NCI-H460 (cell line): ENCODE measurements around the gene CACNA2D3. TPM values are rescaled to one million over a fixed set of nuclear protein-coding genes. Genes with fewer than 3 reads are reported as not detected.

ENCODE experiments used
- DNase-seq: peaks from one replicate; pipeline ENCODE4 v3.0.0-alpha.2; 2016; ENCODE audit warnings: low read depth; ENCODE audit errors: extremely low read depth
- total RNA-seq: library from RNA; depleted of rRNA; stranded (reverse); fragments of >200 nt; shearing (Covaris generic); gene quantifications from 2 replicates; pipeline ENCODE4 v1.2.3, GENCODE V29; 2014

CACNA2D3 gene
- total RNA-seq, 1 experiment from 2014 or later, result 10.8 TPM

DNA sequence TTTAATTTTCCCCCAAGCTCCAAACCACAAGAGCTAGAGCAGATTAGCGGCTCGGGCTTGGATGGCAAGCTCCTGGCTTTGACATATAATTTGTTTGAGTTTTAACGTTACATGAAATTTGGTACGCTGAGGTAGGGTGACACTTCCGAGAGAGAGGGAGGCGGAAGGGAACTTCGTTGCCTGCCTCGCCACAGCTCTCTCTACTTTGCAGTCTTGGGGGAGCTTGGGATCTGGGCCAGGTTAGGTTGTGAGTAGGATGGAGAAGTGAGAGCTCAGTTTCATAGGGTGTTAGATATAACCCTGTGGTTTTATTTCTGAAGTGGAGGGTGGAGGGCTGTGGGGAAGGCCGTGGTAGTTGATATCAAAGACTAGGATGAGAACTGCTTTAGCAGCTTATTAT, 765.8 kb downstream of the CACNA2D3 start:
- DNase-seq, result no peak

- DNase-seq, result no peak
These were observed 766.5 kb downstream of the CACNA2D3 start for GRCh38 chr3:54888873-54889272.

GRCh38 chr3:54889731-54890130, 767.4 kb downstream of the CACNA2D3 start:
- no peak for DNase-seq

DNA sequence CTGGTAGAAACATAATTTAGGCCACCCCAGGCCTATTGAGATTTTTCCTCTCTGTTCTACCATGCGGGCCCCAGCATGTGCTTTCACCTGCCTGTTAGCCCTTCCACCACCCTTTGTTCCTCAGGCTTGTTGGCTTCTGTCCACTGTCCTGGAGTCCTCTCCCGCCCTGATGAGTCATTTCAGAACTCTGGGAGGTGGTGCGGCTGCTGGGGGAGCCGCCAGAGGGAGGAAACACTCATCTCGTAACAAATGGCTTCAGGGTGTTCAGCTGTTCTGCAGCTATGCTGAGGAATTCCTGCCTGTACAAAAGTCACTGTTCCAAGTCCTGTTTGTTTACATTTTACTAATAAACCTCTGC, 769.2 kb downstream of the CACNA2D3 start:
- DNase-seq, result peak; percentile 72

- no peak for DNase-seq
These were observed 769.8 kb downstream of the CACNA2D3 start for GRCh38 chr3:54892168-54892567.

GRCh38 chr3:54895613-54896012, 773.3 kb downstream of the CACNA2D3 start:
- DNase-seq, result no peak

DNA sequence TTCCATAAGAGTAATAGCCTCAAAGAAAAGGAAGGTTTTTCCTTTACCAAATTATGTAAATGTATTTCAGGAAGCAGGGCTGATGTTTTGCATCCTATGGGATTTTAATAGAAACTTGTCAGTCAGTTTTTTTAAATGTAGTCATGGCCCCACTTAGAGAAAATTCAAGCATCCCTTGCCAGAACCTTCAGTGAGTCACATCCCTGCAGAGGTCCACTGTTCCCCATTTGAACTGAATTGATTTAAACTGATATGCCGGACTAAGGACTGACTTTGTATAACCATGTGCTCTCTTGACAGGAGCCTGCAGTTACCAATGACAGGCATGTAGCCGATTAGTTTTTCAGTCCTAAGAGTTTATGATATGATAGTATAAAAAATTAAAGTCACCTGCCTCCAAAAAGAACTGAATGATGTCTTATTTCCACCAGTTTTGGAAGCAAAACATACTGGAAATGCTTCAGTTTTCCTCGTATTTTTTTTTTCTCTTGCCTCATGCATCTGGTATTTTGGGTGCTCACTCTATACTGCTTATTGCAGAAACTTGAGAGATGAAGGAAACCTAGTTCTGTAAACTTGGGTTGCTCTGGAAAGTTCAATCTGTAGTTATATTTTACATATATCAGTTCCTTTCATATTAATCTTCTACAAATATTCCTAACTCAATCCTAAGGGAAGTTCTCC, 774.8 kb downstream of the CACNA2D3 start:
- no peak for DNase-seq

- DNase-seq, result no peak
These were observed 776.9 kb downstream of the CACNA2D3 start for GRCh38 chr3:54899273-54899672.

DNA sequence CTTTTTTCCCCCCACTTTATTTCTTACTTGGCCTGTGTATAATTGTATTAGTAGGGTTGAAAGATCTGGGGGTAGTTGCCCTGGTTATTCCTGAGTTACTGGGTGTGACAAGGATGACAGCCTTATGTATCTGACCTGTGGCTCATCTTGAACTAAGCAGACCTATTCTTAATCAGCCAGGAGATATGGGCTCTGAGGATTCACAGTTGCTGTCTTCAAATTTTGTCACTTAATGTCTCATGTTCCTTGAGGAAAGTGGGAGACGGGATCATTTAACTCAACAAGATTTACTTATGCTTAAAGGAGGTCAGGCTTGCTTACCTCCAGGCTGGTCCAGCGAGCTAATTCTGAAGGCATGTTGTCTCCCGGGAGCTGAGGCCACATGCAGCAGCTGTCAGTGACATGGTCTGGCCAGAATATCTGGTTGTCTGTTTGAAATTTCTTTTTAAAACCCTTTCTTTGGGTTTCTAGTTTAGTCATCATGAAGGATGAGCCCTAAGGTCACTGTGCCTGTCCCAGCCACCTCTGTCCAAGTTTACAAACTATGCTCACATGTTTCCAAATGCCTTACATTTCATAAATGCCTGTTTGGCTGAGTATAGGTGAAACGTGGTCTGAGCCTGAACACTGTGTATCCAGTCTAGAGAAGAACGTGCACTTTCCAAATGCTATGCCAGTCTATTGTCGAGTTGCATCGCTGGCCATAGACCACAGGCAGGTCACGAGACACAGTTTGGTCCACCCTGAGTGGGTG, 778.7 kb downstream of the CACNA2D3 start:
- DNase-seq, result no peak

DNA sequence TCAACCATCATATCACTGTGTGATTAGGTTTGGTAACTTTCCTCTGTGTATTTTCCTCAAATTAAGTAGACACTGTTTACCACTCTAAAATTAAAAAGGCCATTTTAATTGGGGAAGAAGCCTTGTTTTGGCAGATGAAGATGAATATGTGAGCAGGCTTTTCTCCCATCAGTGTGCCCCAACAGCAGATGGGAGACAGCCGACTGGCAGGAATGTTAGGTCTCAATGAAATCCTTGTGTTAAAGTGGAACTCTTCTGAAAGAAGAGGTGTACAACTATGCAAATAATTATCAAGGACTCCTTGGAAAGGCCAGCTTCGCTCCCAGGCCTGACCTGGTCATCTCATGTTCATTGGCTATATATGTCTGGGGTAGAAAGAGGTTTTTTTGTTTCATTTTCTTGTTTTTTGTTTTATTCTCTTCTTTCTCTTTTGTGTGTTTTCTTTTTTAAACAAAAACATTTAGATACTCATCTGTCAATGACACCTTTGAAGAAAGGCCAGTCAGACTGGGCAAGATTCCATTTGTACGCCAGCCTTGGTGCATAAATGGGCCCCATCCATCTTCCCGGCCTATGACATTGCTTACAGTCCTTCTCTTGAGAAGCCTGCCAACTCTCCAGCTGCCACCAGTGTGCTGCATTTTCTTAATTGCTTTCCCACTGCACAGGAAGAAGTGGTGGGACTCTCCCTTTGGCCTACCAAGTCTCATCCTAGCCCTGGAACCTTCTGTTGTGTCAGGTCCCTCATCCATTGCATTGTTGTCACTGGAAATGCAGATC, 779.7 kb downstream of the CACNA2D3 start:
- DNase-seq, result no peak

DNA sequence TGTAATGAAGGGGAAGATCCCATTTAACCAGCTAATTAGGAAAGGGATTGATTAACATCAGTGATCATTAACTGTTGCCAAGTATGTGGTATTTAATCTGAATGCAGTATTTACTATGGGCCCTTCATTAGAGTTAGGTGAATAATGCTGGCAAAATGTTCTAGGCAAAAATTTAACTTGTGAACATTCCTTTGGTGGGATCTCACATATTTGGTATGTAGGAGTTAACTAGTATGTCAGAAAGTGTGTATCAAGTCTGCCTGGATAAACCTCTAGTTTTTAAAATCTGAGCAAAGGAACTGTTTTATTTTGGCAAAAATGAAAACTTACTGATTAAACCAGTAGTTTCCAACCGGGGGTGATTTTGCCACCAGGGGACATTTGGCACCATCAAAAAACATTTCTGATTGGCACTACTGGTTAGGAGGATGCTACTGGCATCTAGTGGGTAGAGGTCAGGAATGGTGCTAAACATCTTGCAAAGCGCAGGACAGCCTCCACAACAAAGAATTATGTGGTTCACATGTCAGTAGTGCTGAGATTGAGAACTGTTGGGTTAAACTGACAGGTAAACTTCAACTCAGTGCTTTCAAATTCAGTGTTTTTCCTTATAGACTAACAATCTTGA, 783.0 kb downstream of the CACNA2D3 start:
- no peak for DNase-seq

DNA sequence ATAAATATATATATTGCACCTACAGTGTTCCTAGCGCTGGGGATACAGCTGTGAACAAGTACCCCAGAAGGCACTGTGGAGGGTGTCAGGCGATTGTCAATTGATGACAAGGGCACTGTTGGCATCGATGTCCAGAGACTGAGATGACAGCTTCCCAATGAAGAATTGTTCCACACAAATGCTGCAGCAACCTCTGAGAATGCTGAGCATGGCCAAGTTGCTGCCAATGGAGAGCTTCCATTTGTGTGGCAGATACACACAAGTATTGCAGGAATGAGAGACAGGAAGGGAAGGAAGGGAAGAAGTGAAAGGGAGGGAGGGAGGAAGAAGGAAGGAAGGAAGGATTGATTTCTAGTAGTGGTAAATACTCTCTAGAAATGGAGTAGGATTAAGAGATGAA, 783.6 kb downstream of the CACNA2D3 start:
- no peak for DNase-seq

DNA sequence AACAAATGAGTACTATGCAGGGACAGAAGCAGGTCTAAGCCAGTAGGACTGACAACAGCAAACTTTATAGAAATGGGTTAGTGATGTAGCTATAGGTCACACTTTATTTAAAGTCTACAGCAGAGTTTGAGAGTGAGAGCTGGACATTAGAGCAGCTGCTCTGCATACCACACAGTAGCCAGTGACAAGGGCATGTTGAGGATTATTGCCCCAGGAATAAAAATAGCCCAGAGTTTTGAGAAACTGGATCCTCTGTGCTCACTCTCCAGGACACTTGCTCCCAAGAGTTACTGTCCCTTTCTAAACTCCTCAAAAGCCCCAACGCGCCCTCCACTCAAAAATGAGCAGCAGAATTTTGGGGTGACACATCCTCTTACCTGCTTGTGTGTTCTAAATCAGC, 784.4 kb downstream of the CACNA2D3 start:
- no peak for DNase-seq

- DNase-seq, result no peak
These were observed 786.8 kb downstream of the CACNA2D3 start for GRCh38 chr3:54909191-54909590.

- DNase-seq, result no peak
These were observed 791.8 kb downstream of the CACNA2D3 start for GRCh38 chr3:54914180-54914579.

DNA sequence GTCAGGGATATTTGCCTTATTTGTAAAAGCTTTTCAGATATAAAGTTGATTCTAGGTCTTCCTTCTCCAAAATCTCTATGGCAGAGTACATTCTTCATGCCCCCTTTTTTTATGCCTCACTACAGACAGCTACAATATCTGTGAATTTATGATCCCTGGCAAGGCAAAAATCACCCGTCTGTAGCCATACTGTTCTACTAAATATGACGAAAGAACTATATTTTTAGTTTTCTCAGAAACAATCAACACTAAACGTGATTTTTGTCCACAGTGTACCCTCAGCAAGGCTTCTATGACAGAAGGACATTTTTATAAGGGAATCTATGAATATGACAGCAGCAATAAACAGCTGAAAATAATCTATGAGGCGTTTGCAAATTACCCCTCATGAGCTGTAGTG, 792.8 kb downstream of the CACNA2D3 start:
- DNase-seq, result no peak

GRCh38 chr3:54915976-54916375, 793.6 kb downstream of the CACNA2D3 start:
- DNase-seq, result no peak

- no peak for DNase-seq
These were observed 794.4 kb downstream of the CACNA2D3 start for GRCh38 chr3:54916732-54917131.

- no peak for DNase-seq
These were observed 794.8 kb downstream of the CACNA2D3 start for GRCh38 chr3:54917174-54917573.

DNA sequence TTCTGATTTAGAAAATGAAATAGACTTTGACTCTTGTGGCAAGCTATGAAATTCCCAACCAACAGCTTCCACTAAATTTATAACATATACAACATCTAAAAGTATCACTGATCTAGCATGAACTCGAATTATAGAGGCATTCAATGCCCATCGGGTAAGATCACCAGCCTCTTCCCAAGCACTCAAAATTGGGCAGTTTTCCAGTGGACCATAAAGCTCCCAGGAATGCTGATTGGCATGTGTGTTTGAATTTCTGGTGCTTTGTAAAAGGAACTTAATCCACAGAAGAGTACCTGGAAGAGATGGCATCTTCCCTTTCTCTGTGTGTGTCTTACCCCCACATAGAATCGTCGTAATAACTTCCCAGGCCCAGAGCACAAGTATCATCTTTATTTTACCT, 795.5 kb downstream of the CACNA2D3 start:
- no peak for DNase-seq

DNA sequence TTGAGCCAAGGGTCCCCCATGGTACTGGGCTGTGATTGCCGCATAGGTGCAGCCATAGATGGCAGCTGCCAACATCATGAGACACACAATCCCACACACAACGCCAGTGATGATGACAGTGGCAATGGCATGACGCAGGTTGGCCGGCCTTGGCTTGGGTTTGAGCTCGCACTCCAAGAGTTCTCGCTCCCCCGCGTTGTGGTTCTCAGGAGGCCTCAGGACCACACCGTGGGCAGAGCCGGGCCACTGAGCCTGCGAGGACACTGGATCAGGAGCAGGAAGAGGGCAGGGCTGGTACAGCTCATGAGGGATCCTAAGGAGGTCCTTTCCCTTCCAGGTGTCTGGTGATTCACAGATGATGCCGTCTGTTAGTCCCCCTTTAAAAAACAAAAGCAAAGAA, 796.2 kb downstream of the CACNA2D3 start:
- no peak for DNase-seq
